ENCODE measurements around the gene TEX264. TPM values are rescaled to one million over a fixed set of nuclear protein-coding genes. Genes with fewer than 3 reads are reported as not detected.

The TEX264 gene
- total and polyA plus RNA-seq, 2 of the 13 experiments (the other 11 are each of a cell fraction or from before 2014, with no cell fraction given): 35.2 to 52.1 TPM

DNA sequence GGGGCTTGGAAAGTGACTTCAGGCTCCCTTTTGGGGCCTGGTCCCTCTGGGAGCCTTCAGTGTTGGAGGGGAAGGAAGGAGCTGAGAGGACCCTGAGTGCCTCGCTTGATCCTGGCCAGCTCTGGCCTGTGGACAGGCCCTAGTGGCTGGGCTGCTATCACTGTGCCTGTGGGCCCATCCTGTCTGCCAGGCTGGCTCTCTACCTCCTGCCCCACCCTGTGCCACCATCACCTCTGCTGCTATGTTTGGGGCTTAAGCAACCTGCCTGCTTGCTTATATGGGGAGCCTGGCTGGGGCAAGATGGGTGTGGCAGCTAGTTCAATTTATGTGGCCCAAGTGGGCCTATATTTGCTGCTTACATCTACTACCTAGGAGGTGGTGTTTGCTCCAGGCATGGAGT is 7.1 kb downstream of the TEX264 start:
- Histone ChIP-seq H3K4me3 (replicated peaks in 1 of 3; ENCODE audit: insufficient read depth in 1 of 3, low read depth in 2 of 3, low read length in 3 of 3) (no peak overlapping the region), H3K4me1 (ENCODE audit: insufficient read depth, low read length) (peaks cover 20% of the 10 kb centered on the region), H4K20me1 (ENCODE audit: insufficient read depth, low read length) (peaks cover 4% of the 10 kb centered on the region; the same call in 1 of the 2 replicates), H3K36me3 (replicated peaks in 1 of 2; ENCODE audit: control insufficient read depth in 1 of 2, insufficient read depth in 2 of 2, low read length in 2 of 2) (peaks cover 8 to 9% of the 10 kb centered on the region in 2 experiments), H2AFZ (ENCODE audit: low read length) (no peak overlapping the region), H3K79me2 (ENCODE audit: insufficient read depth, low read length) (peaks cover 3% of the 10 kb centered on the region), H3K9ac (ENCODE audit: insufficient read depth, low read depth, low read length) (no peak overlapping the region), H3K4me2 (ENCODE audit: low read depth, low read length) (no peak overlapping the region), H3K27ac (ENCODE audit: extremely low read length, insufficient read depth, low read length) (no peak overlapping the region), H3K9me3 (ENCODE audit: low read length) (no peaks in the 10 kb centered on the region), H3K27me3 (ENCODE audit: control insufficient read depth in 1 of 2, insufficient read depth in 2 of 2, low read length in 2 of 2) (no peaks in the 10 kb centered on the region)
- DNase-seq (ENCODE audit: low spot score): no peak
- WGBS (ENCODE audit: low lambda C conversion rate): no CpG with 5 or more reads among the region's 1 CpG
- FAIRE-seq: no peak
- ChIA-PET CTCF (ENCODE audit: low intra/inter-chr PET ratio, low total read pairs) (interaction anchor here (1.6 kb wide), 1 partner anchor 40 kb away, joined by 4 read pairs; no protein-coding TSS in a partner anchor), POLR2A (no interaction called here)
- in situ Hi-C loops (cut with HindIII; ENCODE audit: extremely low pct_ligation_motif_present, low pct_unique_long_range_greater_than_20kb) (no loop called here), intact Hi-C loops (cut with micrococcal nuclease; ENCODE audit: unreplicated experiment) (loop anchor here (10.0 kb wide), 1 partner anchor 293 kb away; the partner anchor contains the start of gene MANF)
- no peak for ATAC-seq
- no TSS peak for BruUV-seq (replicated peaks)
- no peak for TF ChIP-seq GTF2F1 (IDR thresholded peaks at IDR 0.05; ENCODE audit: low read length)
- no peak for TF ChIP-seq ZBTB7B (CRISPR knock-in tag; IDR thresholded peaks at IDR 0.05)
- TF ChIP-seq ZNF562 (CRISPR knock-in tag; IDR thresholded peaks at IDR 0.05; ENCODE audit: borderline replicate concordance): no peak
- no peak for TF ChIP-seq ZBTB20 (CRISPR knock-in tag; IDR thresholded peaks at IDR 0.05; ENCODE audit: borderline replicate concordance, low read depth)
- TF ChIP-seq ZBTB43 (CRISPR knock-in tag; conservative IDR thresholded peaks at IDR 0.05): no peak
- TF ChIP-seq, protein P1, sequence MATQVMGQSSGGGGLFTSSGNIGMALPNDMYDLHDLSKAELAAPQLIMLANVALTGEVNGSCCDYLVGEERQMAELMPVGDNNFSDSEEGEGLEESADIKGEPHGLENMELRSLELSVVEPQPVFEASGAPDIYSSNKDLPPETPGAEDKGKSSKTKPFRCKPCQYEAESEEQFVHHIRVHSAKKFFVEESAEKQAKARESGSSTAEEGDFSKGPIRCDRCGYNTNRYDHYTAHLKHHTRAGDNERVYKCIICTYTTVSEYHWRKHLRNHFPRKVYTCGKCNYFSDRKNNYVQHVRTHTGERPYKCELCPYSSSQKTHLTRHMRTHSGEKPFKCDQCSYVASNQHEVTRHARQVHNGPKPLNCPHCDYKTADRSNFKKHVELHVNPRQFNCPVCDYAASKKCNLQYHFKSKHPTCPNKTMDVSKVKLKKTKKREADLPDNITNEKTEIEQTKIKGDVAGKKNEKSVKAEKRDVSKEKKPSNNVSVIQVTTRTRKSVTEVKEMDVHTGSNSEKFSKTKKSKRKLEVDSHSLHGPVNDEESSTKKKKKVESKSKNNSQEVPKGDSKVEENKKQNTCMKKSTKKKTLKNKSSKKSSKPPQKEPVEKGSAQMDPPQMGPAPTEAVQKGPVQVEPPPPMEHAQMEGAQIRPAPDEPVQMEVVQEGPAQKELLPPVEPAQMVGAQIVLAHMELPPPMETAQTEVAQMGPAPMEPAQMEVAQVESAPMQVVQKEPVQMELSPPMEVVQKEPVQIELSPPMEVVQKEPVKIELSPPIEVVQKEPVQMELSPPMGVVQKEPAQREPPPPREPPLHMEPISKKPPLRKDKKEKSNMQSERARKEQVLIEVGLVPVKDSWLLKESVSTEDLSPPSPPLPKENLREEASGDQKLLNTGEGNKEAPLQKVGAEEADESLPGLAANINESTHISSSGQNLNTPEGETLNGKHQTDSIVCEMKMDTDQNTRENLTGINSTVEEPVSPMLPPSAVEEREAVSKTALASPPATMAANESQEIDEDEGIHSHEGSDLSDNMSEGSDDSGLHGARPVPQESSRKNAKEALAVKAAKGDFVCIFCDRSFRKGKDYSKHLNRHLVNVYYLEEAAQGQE (IDR thresholded peaks at IDR 0.05; ENCODE audit: borderline replicate concordance in 1 of 2, low read depth in 1 of 2, low read length in 2 of 2): no peak
- TF ChIP-seq GTF3A (CRISPR knock-in tag; conservative IDR thresholded peaks at IDR 0.05): no peak
- no peak for TF ChIP-seq PHF21A (CRISPR knock-in tag; IDR thresholded peaks at IDR 0.05)
- TF ChIP-seq SALL2 (CRISPR knock-in tag; IDR thresholded peaks at IDR 0.05): no peak
- no peak for TF ChIP-seq U2AF2 (IDR thresholded peaks at IDR 0.05; ENCODE audit: low read depth, low read length)
- no peak for TF ChIP-seq ZNF737 (CRISPR knock-in tag; IDR thresholded peaks at IDR 0.05; ENCODE audit: borderline replicate concordance)
- no peak for TF ChIP-seq ZNF407 (CRISPR knock-in tag; IDR thresholded peaks at IDR 0.05; ENCODE audit: not compliant biosample characterization)
